Liver (tissue), 9 donors: ENCODE results near the gene COL20A1. TPM values are rescaled to one million over a fixed set of nuclear protein-coding genes. Genes with fewer than 3 reads are reported as not detected.

ENCODE experiments used
- DNase-seq: peaks from one replicate; pipeline ENCODE4 v3.0.0-alpha.2; 2017; ENCODE audit warnings: low spot score
- H3K27ac ChIP-seq, 2 donors: one replicate each; pipeline ENCODE4 v1.7.0; 2013; ENCODE audit warnings: inconsistent platforms in 2 of 2, low read length in 2 of 2, control low read depth in 1 of 2, low read depth in 1 of 2, mild to moderate bottlenecking in 1 of 2
- H3K27me3 ChIP-seq, 4 donors: one replicate each; pipeline versions ENCODE4 v1.6.1 to v1.7.0; 2013; ENCODE audit warnings: low read length in 3 of 4, inconsistent platforms in 1 of 4, mild to moderate bottlenecking in 1 of 4, moderate library complexity in 1 of 4; ENCODE audit not compliant: control insufficient read depth in 4 of 4, insufficient read depth in 4 of 4
- H3K36me3 ChIP-seq, 4 donors: one replicate each; pipeline versions ENCODE4 v1.6.1 to v1.7.0; 2013; ENCODE audit warnings: low read length in 3 of 4, mild to moderate bottlenecking in 3 of 4, low read depth in 1 of 4, moderate library complexity in 1 of 4; ENCODE audit not compliant: control insufficient read depth in 4 of 4, insufficient read depth in 3 of 4
- H3K4me1 ChIP-seq, 4 donors: one replicate each; pipeline versions ENCODE4 v1.6.1 to v1.7.0; 2013; ENCODE audit warnings: low read length in 3 of 4, mild to moderate bottlenecking in 3 of 4, moderate library complexity in 1 of 4; ENCODE audit not compliant: control insufficient read depth in 4 of 4, insufficient read depth in 4 of 4
- H3K4me3 ChIP-seq, 3 donors: one replicate each; pipeline versions ENCODE4 v1.6.1 to v1.7.0; 2013; ENCODE audit warnings: low read length in 3 of 3, control low read depth in 1 of 3, low read depth in 1 of 3, mild to moderate bottlenecking in 1 of 3
- H3K9ac ChIP-seq, 2 donors: one replicate each; pipeline ENCODE4 v1.7.0; 2013; ENCODE audit warnings: low read length in 2 of 2, mild to moderate bottlenecking in 2 of 2, moderate library complexity in 2 of 2, control low read depth in 1 of 2, low read depth in 1 of 2
- H3K9me3 ChIP-seq, 4 donors: one replicate each; pipeline versions ENCODE4 v1.6.1 to v1.7.0; 2013; ENCODE audit warnings: low read length in 3 of 4; ENCODE audit not compliant: control insufficient read depth in 4 of 4
- CTCF ChIP-seq: fragments of 150-350 bp; IDR thresholded peaks from 2 replicates; pipeline ENCODE4 v1.5.1; 2017; ENCODE audit warnings: improper control_type of control experiment, low read depth, low read length; ENCODE audit not compliant: missing input control
- EGR1 ChIP-seq, 2 donors: IDR thresholded peaks; 2 replicates each; pipeline ENCODE4 v1.6.1; 2016 to 2018; ENCODE audit warnings: antibody characterized with exemption in 2 of 2, low read depth in 2 of 2
- FOXA1 ChIP-seq: IDR thresholded peaks from 2 replicates; pipeline ENCODE4 v1.6.1; 2016; ENCODE audit warnings: antibody characterized with exemption
- FOXA2 ChIP-seq: IDR thresholded peaks from 2 replicates; pipeline ENCODE4 v1.6.1; 2016; ENCODE audit warnings: antibody characterized with exemption
- GABPA ChIP-seq, 2 donors: IDR thresholded peaks in 1 of 2; conservative IDR thresholded peaks in 1 of 2; 2 replicates each; pipeline ENCODE4 v1.6.1; 2016; ENCODE audit warnings: antibody characterized with exemption in 2 of 2, mild to moderate bottlenecking in 1 of 2, moderate library complexity in 1 of 2
- HNF4G ChIP-seq: IDR thresholded peaks from 2 replicates; pipeline ENCODE4 v1.6.1; 2016; ENCODE audit warnings: antibody characterized with exemption
- NR2F2 ChIP-seq: IDR thresholded peaks from 2 replicates; pipeline ENCODE4 v1.6.1; 2016; ENCODE audit warnings: antibody characterized with exemption
- RAD21 ChIP-seq, 2 donors: IDR thresholded peaks; 2 replicates each; pipeline ENCODE4 v1.6.1; 2016; ENCODE audit warnings: antibody characterized with exemption in 2 of 2, mild to moderate bottlenecking in 2 of 2
- REST ChIP-seq: IDR thresholded peaks from 2 replicates; pipeline ENCODE4 v1.6.1; 2016; ENCODE audit warnings: antibody characterized with exemption, mild to moderate bottlenecking
- SP1 ChIP-seq: IDR thresholded peaks from 2 replicates; pipeline ENCODE4 v1.6.1; 2018; ENCODE audit warnings: antibody characterized with exemption, mild to moderate bottlenecking
- TAF1 ChIP-seq: conservative IDR thresholded peaks from 2 replicates; pipeline ENCODE4 v1.6.1; 2016; ENCODE audit warnings: antibody characterized with exemption, mild to moderate bottlenecking
- YY1 ChIP-seq: IDR thresholded peaks from 2 replicates; pipeline ENCODE4 v1.6.1; 2016; ENCODE audit warnings: antibody characterized with exemption, mild to moderate bottlenecking
- ZBTB33 ChIP-seq: IDR thresholded peaks from 2 replicates; pipeline ENCODE4 v1.6.1; 2016; ENCODE audit warnings: antibody characterized with exemption
- WGBS: extraction: QIAGEN DNeasy Blood & Tissue Kit; methylation state at CpG from one replicate; pipeline ENCODE4 v1.1.7; 2013; 5-methylcytosine and 5-hydroxymethylcytosine counted together
- polyA plus RNA-seq, 2 donors: library from polyadenylated mRNA; stranded (reverse) in 1 of 2; unstranded in 1 of 2; fragments of 200-250 nt in 1 of 2; fragments of >200 nt in 1 of 2; fragmentation: Nextera tagmentation in 1 of 2; extraction: Ambion mirVana in 1 of 2; gene quantifications; one replicate each; pipeline versions ENCODE4 v1.2.1 to v1.2.3, GENCODE V29; 2013 to 2015
- total RNA-seq, 2 donors: library from RNA; depleted of rRNA; stranded (reverse); fragments of >200 nt; gene quantifications; one replicate each; pipeline ENCODE4 v1.2.3, GENCODE V29; 2014
- TF ChIP-seq, protein P1 (sequence below): IDR thresholded peaks from 2 replicates; pipeline ENCODE4 v1.6.1; 2016; ENCODE audit warnings: antibody characterized with exemption
- TF ChIP-seq, protein P2 (sequence below): IDR thresholded peaks from 2 replicates; pipeline ENCODE4 v1.6.1; 2016; ENCODE audit warnings: antibody characterized with exemption
- donor health status: healthy.
- donor health status: healthy.
- donor health status: healthy.
- donor health status: healthy.
- donor health status: healthy.

COL20A1 gene
- total and polyA plus RNA-seq, 4 donors: not detected

DNA sequence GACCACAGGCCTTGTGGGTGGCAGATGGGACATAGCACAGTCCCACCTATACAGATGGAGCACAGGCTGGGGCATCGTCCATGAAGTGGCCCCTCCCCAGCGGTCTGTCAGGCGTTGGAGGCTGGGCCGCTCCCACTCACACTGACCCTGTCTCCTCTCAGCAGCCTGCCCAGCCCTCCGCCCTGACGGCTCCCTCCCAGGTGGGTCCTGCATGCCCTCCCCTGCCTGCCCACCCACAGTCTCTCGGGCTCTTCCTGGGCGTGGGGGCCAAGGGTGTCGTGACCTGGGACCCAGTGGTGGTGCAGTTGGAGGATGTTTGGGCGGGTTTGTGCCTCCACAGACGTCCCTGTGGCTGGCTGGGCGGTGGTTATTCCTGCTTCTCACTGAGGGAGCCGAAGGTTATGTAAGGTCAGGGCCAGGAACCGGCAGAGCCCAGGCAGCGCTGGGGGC is 22.3 kb downstream of the COL20A1 start:
- DNase-seq: no peak
- Histone ChIP-seq H3K9ac (no peak overlapping the region), H3K9me3 (no peaks in the 10 kb centered on the region), H3K36me3 (no peaks in the 10 kb centered on the region), H3K27me3 (no peaks in the 10 kb centered on the region), H3K27ac (no peak overlapping the region), H3K4me3 (no peak overlapping the region), H3K4me1 (no peaks in the 10 kb centered on the region)
- WGBS: 59% methylated on average over 15 of the region's 15 CpGs
- TF ChIP-seq YY1 (no peak), TAF1 (no peak)

DNA sequence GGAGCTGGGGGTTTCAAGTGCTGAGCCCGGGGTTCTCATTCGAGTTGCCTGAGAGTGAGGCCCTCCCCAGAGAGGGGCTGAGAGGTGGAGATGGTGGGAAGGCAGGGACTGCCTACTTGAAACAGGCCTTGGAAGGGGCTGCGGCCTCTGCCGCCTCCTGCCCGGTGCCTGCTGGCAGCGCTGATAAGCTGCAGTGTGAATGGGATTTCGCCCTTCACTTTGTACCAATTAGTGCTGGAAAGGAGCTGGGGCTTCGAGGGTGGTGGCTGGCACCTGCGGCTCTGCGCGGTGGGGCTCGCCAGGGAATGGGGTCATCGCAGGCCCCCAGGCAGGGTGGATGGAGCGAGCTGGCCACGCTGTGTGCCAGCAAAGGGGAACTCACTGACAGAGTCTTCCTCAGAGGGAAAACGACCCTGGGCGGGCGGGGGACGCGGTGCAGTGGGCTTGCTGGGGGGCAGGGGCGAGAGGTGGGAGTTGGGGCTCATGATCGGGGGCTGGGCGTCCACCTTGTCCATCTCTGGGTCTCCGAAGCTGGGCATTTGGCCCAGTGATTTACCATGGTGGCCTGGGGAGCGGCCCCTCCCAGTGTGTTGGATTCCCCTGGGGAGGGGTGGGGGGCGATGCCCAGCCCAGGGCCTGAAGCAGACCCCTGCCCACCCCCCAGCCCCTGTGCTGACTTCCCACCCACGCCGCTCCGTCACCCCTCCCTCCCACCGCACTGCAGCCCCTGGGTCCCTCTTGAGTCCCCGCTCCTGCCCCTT is 22.9 kb downstream of the COL20A1 start:
- Histone ChIP-seq H3K9ac (no peak overlapping the region), H3K9me3 (no peaks in the 10 kb centered on the region)
- TF ChIP-seq NR2F2 (no peak), RAD21 (IDR thresholded peaks at IDR 0.05) (no peak), FOXA2 (no peak), REST (no peak)
- TF ChIP-seq, protein P1, sequence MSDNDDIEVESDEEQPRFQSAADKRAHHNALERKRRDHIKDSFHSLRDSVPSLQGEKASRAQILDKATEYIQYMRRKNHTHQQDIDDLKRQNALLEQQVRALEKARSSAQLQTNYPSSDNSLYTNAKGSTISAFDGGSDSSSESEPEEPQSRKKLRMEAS: no peak
- TF ChIP-seq, protein P2, sequence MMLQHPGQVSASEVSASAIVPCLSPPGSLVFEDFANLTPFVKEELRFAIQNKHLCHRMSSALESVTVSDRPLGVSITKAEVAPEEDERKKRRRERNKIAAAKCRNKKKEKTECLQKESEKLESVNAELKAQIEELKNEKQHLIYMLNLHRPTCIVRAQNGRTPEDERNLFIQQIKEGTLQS: no peak

DNA sequence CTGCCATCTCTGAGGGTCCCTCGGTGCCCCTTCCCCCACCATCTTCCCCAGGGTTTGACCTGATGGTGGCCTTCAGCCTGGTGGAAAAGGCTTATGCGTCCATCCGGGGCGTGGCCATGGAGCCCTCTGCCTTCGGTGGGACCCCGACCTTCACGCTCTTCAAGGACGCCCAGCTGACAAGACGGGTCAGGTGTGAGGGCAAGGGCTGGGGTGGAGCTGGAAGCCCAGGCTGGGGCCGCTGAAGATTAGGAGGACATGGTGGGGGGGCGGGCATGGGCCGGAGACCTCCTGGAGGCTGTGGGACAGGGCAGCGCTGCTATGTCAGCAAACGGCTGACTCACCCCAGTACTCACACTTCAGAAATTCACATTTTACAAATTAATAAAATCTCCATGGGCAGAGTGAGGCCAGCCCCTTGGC is 23.5 kb downstream of the COL20A1 start:
- no peaks in the 10 kb centered on the region for H3K4me1 ChIP-seq
- H3K27ac ChIP-seq: no peak overlapping the region
- H3K4me3 ChIP-seq: no peak overlapping the region
- DNase-seq: no peak
- H3K9me3 ChIP-seq: no peaks in the 10 kb centered on the region
- no peak overlapping the region for H3K9ac ChIP-seq
- H3K36me3 ChIP-seq: no peaks in the 10 kb centered on the region
- 79% methylated on average over 14 of the region's 14 CpGs for WGBS
- H3K27me3 ChIP-seq: no peaks in the 10 kb centered on the region
- TF ChIP-seq EGR1 (IDR thresholded peaks at IDR 0.05; ENCODE audit: low read depth in 2 of 2): no peak
- no peak for TF ChIP-seq RAD21 (IDR thresholded peaks at IDR 0.05)
- TF ChIP-seq, protein P1: no peak
- TF ChIP-seq HNF4G: no peak
- TF ChIP-seq CTCF: no peak
- no peak for TF ChIP-seq SP1
- TF ChIP-seq FOXA1: no peak
- TF ChIP-seq REST: no peak
- TF ChIP-seq GABPA (IDR thresholded peaks at IDR 0.05 in 1 of 2, conservative IDR thresholded peaks at IDR 0.05 in 1 of 2): no peak
- TF ChIP-seq TAF1: no peak
- TF ChIP-seq ZBTB33: no peak

More for the DNA sequence above, 22.9 kb downstream of the COL20A1 start:
- WGBS: 80% methylated on average over 31 of the region's 31 CpGs
- Histone ChIP-seq H3K4me3 (no peak overlapping the region), H3K27me3 (no peaks in the 10 kb centered on the region), H3K4me1 (no peaks in the 10 kb centered on the region), H3K36me3 (no peaks in the 10 kb centered on the region), H3K27ac (no peak overlapping the region)
- no peak for DNase-seq
